K562 (cell line): ENCODE data around the gene CALY. TPM values are rescaled to one million over a fixed set of nuclear protein-coding genes. Genes with fewer than 3 reads are reported as not detected.

Experiments
- BACH1 ChIP-seq: fragments of 200-800 bp; sonication (Bioruptor generic); IDR thresholded peaks from 2 replicates; pipeline ENCODE4 v1.6.1; 2016; ENCODE audit warnings: missing genetic modification characterization, missing compliant biosample characterization
- BMI1 ChIP-seq: fragments of 150-350 bp; IDR thresholded peaks from 2 replicates; pipeline ENCODE4 v1.6.1; 2014; ENCODE audit warnings: low read length
- CREM ChIP-seq: IDR thresholded peaks from 2 replicates; pipeline ENCODE4 v1.6.1; 2014; ENCODE audit warnings: antibody characterized with exemption, low read depth
- CTBP1 ChIP-seq: fragments of 450-650 bp; IDR thresholded peaks from 2 replicates; pipeline ENCODE4 v1.6.1; 2016; ENCODE audit warnings: borderline replicate concordance
- CXXC5 ChIP-seq: fragments of 250-450 bp; sonication (Bioruptor Pico); IDR thresholded peaks from 2 replicates; pipeline ENCODE4 v1.8.0; 2022; ENCODE audit warnings: inconsistent platforms, mild to moderate bottlenecking, moderate library complexity
- ETV1 ChIP-seq: fragments of 450-650 bp; conservative IDR thresholded peaks from 2 replicates; pipeline ENCODE4 v1.6.1; 2016; ENCODE audit warnings: missing genetic modification characterization, control low read depth, low read depth, missing compliant biosample characterization
- FOXM1 ChIP-seq, 2 experiments: fragments of 450-650 bp in 1 of 2; sonication (generic) in 1 of 2; formaldehyde crosslinking in 1 of 2; IDR thresholded peaks; 2 replicates each; pipeline versions ENCODE4 v1.6.1 to v1.9.0; 2017 to 2022; ENCODE audit warnings: low read depth in 2 of 2, mild to moderate bottlenecking in 2 of 2, missing genetic modification reagents in 1 of 2, moderate library complexity in 1 of 2
- GATA2 ChIP-seq: sonication (generic); formaldehyde crosslinking; IDR thresholded peaks from 2 replicates; pipeline ENCODE4 v1.4.0; 2020; ENCODE audit warnings: mild to moderate bottlenecking, missing genetic modification reagents
- MYC ChIP-seq, 2 experiments: fragments of 250-450 bp in 1 of 2; sonication (Bioruptor Pico) in 1 of 2; IDR thresholded peaks; 2 replicates each; pipeline versions ENCODE4 v1.5.1 to v1.6.1; 2012 to 2021; ENCODE audit warnings: low read depth in 2 of 2, borderline replicate concordance in 1 of 2, improper control_type of control experiment in 1 of 2, low read length in 1 of 2, mild to moderate bottlenecking in 1 of 2, moderate library complexity in 1 of 2
- NR1H2 ChIP-seq: sonication (generic); formaldehyde crosslinking; IDR thresholded peaks from 2 replicates; pipeline ENCODE4 v1.4.0; 2020; ENCODE audit warnings: mild to moderate bottlenecking, missing genetic modification reagents
- NR2C2 ChIP-seq, 2 experiments: fragments of 200-800 bp in 1 of 2; sonication (Bioruptor generic) in 1 of 2; sonication (generic) in 1 of 2; formaldehyde crosslinking in 1 of 2; IDR thresholded peaks; 2 replicates each; pipeline versions ENCODE4 v1.6.1 to v1.8.0; 2016 to 2022; ENCODE audit warnings: mild to moderate bottlenecking in 1 of 2, missing compliant biosample characterization in 1 of 2, missing genetic modification characterization in 1 of 2, missing genetic modification reagents in 1 of 2
- NRF1 ChIP-seq, 2 experiments: fragments of 450-650 bp; IDR thresholded peaks in 1 of 2; conservative IDR thresholded peaks in 1 of 2; 2 replicates each; pipeline ENCODE4 v1.6.1; 2014; ENCODE audit warnings: mild to moderate bottlenecking in 2 of 2
- RB1 ChIP-seq: fragments of 450-650 bp; IDR thresholded peaks from 2 replicates; pipeline ENCODE4 v1.6.1; 2017; ENCODE audit warnings: low read depth, mild to moderate bottlenecking
- SMAD2 ChIP-seq: fragments of 150-350 bp; IDR thresholded peaks from 2 replicates; pipeline ENCODE4 v1.6.1; 2014; ENCODE audit warnings: low read depth, mild to moderate bottlenecking, low read length
- SMARCA4 ChIP-seq: fragments of 450-650 bp; IDR thresholded peaks from 2 replicates; pipeline ENCODE4 v1.6.1; 2016
- SMARCE1 ChIP-seq: fragments of 450-650 bp; IDR thresholded peaks from 2 replicates; pipeline ENCODE4 v1.7.1; 2016; ENCODE audit warnings: mild to moderate bottlenecking
- STAG1 ChIP-seq: sonication (generic); formaldehyde crosslinking; IDR thresholded peaks from 2 replicates; pipeline ENCODE4 v1.5.0; 2020; ENCODE audit warnings: missing genetic modification reagents, borderline replicate concordance
- TAL1 ChIP-seq: fragments of 450-650 bp; IDR thresholded peaks from 2 replicates; pipeline ENCODE4 v1.6.1; 2016; ENCODE audit warnings: mild to moderate bottlenecking
- ZKSCAN8 ChIP-seq: fragments of 200-800 bp; sonication (Bioruptor generic); IDR thresholded peaks from 2 replicates; pipeline ENCODE4 v1.6.1; 2016; ENCODE audit warnings: missing genetic modification characterization, missing compliant biosample characterization
- ZNF12 ChIP-seq: sonication (generic); formaldehyde crosslinking; IDR thresholded peaks from 2 replicates; pipeline ENCODE4 v1.4.0; 2020; ENCODE audit warnings: mild to moderate bottlenecking, missing genetic modification reagents
- ZNF316 ChIP-seq: fragments of 450-650 bp; IDR thresholded peaks from 2 replicates; pipeline ENCODE4 v1.6.1; 2016
- ZNF444 ChIP-seq: fragments of 250-450 bp; sonication (Bioruptor Pico); IDR thresholded peaks from 2 replicates; pipeline ENCODE4 v1.4.0; 2020; ENCODE audit warnings: mild to moderate bottlenecking, moderate library complexity
- ZZZ3 ChIP-seq: fragments of 450-650 bp; IDR thresholded peaks from 2 replicates; pipeline ENCODE4 v1.6.1; 2016; ENCODE audit warnings: antibody characterized with exemption, mild to moderate bottlenecking, moderate library complexity
- polyA plus RNA-seq, 8 experiments: library from polyadenylated mRNA; depleted of rRNA in 4 of 8; stranded (reverse) in 5 of 8; unstranded in 3 of 8; fragments of >200 nt; fragmentation: Nextera tagmentation in 2 of 8; fragmentation: Illumina TruSeq in 1 of 8; extraction: Ambion mirVana in 2 of 8; extraction: Trizol in 1 of 8; gene quantifications; 2 replicates each; pipeline versions ENCODE4 v1.2.1 to v1.2.3, GENCODE V29; 2011 to 2014; ENCODE audit warnings: inconsistent platforms in 1 of 8, missing spikeins in 1 of 8
- total RNA-seq, 7 experiments: library from RNA; depleted of rRNA in 6 of 7; stranded (reverse); fragments of >200 nt in 6 of 7; fragmentation: Illumina TruSeq in 2 of 7; extraction: Trizol in 2 of 7; gene quantifications; 2 replicates each; pipeline versions ENCODE4 v1.2.1 to v1.2.3, GENCODE V29; 2011 to 2021; ENCODE audit warnings: low replicate concordance in 1 of 7
- TF ChIP-seq, protein P1 (sequence below): fragments of 250-450 bp; sonication (Bioruptor Pico); IDR thresholded peaks from 2 replicates; pipeline ENCODE4 v1.4.0; 2020; ENCODE audit warnings: mild to moderate bottlenecking, moderate library complexity
- TF ChIP-seq, protein P2 (sequence below), 2 experiments: fragments of 450-650 bp; conservative IDR thresholded peaks; 2 replicates each; pipeline ENCODE4 v1.6.1; 2017; ENCODE audit warnings: mild to moderate bottlenecking in 2 of 2, moderate library complexity in 2 of 2

The CALY gene
- total and polyA plus RNA-seq, 9 of the 15 experiments (the other 6 are each of a cell fraction or from before 2014, with no cell fraction given): not detected

DNA sequence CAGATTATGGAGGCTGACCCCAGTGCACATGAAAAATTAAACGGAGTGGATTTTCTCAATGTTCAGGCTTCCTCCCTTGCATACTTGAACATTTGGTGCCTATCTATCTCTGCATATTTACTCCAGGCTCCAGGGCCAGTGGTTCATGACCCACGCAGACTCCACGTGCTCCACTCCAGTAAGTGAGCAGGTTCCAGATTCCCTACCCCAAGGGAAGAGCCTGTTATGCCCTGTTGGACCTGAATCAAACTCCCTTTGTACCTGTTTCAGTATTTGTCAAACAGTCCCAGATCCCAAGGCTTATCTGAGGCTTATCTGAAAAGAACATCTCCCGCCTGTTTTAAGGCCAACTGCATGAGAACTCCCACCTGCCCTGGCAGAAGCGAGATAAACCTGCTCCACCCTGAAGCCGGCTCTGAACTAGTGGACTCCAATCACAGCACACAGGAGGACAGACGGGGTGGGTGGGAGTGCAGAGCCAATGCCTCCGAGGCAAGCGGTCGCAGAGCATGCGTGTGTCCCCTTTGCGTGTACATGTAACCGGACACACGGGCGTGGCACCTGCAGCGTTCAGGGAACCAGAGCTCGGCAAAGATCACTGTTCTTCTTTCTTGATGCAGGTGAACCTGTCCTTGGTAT is 23.4 kb upstream of the CALY start (continued):
- TF ChIP-seq CREM: no peak
- TF ChIP-seq CXXC5 (CRISPR knock-in tag): peak; percentile 37; the same call in 1 of the 2 replicates
- peak; percentile 57 for TF ChIP-seq SMARCA4
- no peak for TF ChIP-seq BACH1
- no peak for TF ChIP-seq ZNF12
- TF ChIP-seq FOXM1 (IDR thresholded peaks at IDR 0.05; ENCODE audit: low read depth): peak; percentile 26; the same call in 1 of the 2 replicates
- TF ChIP-seq FOXM1 (CRISPR knock-in tag; IDR thresholded peaks at IDR 0.05; ENCODE audit: low read depth): no peak
- no peak for TF ChIP-seq ZNF444
- TF ChIP-seq TAL1: peak; percentile 73
- TF ChIP-seq CTBP1: peak; percentile 65; the same call in 1 of the 2 replicates
- no peak for TF ChIP-seq ETV1 (tag)
- no peak for TF ChIP-seq SMAD2
- TF ChIP-seq, protein P1, sequence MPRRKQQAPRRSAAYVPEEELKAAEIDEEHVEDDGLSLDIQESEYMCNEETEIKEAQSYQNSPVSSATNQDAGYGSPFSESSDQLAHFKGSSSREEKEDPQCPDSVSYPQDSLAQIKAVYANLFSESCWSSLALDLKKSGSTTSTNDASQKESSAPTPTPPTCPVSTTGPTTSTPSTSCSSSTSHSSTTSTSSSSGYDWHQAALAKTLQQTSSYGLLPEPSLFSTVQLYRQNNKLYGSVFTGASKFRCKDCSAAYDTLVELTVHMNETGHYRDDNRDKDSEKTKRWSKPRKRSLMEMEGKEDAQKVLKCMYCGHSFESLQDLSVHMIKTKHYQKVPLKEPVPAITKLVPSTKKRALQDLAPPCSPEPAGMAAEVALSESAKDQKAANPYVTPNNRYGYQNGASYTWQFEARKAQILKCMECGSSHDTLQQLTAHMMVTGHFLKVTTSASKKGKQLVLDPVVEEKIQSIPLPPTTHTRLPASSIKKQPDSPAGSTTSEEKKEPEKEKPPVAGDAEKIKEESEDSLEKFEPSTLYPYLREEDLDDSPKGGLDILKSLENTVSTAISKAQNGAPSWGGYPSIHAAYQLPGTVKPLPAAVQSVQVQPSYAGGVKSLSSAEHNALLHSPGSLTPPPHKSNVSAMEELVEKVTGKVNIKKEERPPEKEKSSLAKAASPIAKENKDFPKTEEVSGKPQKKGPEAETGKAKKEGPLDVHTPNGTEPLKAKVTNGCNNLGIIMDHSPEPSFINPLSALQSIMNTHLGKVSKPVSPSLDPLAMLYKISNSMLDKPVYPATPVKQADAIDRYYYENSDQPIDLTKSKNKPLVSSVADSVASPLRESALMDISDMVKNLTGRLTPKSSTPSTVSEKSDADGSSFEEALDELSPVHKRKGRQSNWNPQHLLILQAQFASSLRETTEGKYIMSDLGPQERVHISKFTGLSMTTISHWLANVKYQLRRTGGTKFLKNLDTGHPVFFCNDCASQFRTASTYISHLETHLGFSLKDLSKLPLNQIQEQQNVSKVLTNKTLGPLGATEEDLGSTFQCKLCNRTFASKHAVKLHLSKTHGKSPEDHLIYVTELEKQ (CRISPR knock-in tag): no peak
- TF ChIP-seq MYC (IDR thresholded peaks at IDR 0.05; ENCODE audit: low read depth, low read length): peak; percentile 12; the same call in 1 of the 2 replicates
- no peak for TF ChIP-seq MYC (CRISPR knock-in tag; IDR thresholded peaks at IDR 0.05; ENCODE audit: borderline replicate concordance, low read depth)
- TF ChIP-seq ZKSCAN8: no peak
- TF ChIP-seq ZNF316: no peak
- TF ChIP-seq SMARCE1: peak; percentile 64; the same call in 1 of the 2 replicates
- TF ChIP-seq ZZZ3: no peak
- no peak for TF ChIP-seq NR2C2 (CRISPR knock-in tag; IDR thresholded peaks at IDR 0.05)
- TF ChIP-seq NR2C2 (tag; IDR thresholded peaks at IDR 0.05): no peak
- TF ChIP-seq NR1H2: no peak
- TF ChIP-seq GATA2 (CRISPR knock-in tag): peak; percentile 75
- no peak for TF ChIP-seq STAG1 (CRISPR knock-in tag)
- TF ChIP-seq, protein P2, sequence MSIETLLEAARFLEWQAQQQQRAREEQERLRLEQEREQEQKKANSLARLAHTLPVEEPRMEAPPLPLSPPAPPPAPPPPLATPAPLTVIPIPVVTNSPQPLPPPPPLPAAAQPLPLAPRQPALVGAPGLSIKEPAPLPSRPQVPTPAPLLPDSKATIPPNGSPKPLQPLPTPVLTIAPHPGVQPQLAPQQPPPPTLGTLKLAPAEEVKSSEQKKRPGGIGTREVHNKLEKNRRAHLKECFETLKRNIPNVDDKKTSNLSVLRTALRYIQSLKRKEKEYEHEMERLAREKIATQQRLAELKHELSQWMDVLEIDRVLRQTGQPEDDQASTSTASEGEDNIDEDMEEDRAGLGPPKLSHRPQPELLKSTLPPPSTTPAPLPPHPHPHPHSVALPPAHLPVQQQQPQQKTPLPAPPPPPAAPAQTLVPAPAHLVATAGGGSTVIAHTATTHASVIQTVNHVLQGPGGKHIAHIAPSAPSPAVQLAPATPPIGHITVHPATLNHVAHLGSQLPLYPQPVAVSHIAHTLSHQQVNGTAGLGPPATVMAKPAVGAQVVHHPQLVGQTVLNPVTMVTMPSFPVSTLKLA (conservative IDR thresholded peaks at IDR 0.05): peak; percentile 60 to 82
- no peak for TF ChIP-seq BMI1
- peak; percentile 73 to 75; a peak in 3 of 4 replicates for TF ChIP-seq NRF1 (conservative IDR thresholded peaks at IDR 0.05 in 1 of 2, IDR thresholded peaks at IDR 0.05 in 1 of 2)
- TF ChIP-seq RB1: peak; percentile 46; the same call in 1 of the 2 replicates
